ENCODE measurements around the gene PIGL. TPM values are rescaled to one million over a fixed set of nuclear protein-coding genes. Genes with fewer than 3 reads are reported as not detected.
"Not testable (repeated sequence)": the region's sequence is repeated elsewhere in the genome, so short reads cannot be mapped to it uniquely, and the experiment has no call there.

Gene PIGL
- total and polyA plus RNA-seq, 2 donors (not counting 1 experiment from before 2014, with no cell fraction given), result 16.4 to 19.3 TPM

DNA sequence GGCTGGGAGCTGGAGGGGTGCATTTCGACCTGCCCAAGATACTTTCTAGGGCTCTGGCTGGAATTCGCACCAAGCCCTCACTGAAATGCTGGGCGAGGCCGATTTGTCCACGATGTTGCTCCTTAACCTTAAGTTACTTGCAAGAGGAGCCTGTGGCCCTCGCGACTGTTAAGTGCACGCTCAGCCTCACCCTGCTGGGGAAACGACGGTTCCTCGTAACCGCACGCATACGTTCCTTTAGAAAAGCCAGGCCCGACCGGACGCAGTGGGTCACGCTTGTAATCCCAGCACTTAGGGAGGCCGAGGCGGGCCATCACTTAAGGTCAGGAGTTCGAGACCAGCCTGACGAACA is 1.1 kb upstream of the PIGL start:
- Histone ChIP-seq H4K20me1 (ENCODE audit: control insufficient read depth, extremely low read depth, insufficient read depth, low read length) (no peaks in the 10 kb centered on the region), H3K27me3 (ENCODE audit: control insufficient read depth, insufficient read depth, low read length) (no peaks in the 10 kb centered on the region), H3K9ac (ENCODE audit: insufficient read depth, low read length) (peak overlapping the region; percentile 87), H3K9me3 (ENCODE audit: control insufficient read depth, insufficient read depth, low read depth, low read length) (no peaks in the 10 kb centered on the region), H3K36me3 (ENCODE audit: control insufficient read depth, insufficient read depth, low read length) (peaks cover 2% of the 10 kb centered on the region), H3K4me2 (ENCODE audit: extremely low read depth, insufficient read depth, low read length) (peak overlapping the region; percentile 97), H2AFZ (ENCODE audit: low read length) (peak overlapping the region; percentile 43), H3K27ac (ENCODE audit: insufficient read depth, low read length) (peak overlapping the region; percentile 74), H3K79me2 (ENCODE audit: control insufficient read depth, insufficient read depth, low read length) (peaks cover 62% of the 10 kb centered on the region), H3K4me1 (ENCODE audit: control insufficient read depth, extremely low read depth, insufficient read depth, low read length) (peaks cover 3% of the 10 kb centered on the region), H3K4me3 (replicated peaks in 1 of 4; ENCODE audit: control extremely low read depth in 1 of 4, insufficient read depth in 1 of 4, low read depth in 3 of 4, low read length in 4 of 4) (peak overlapping the region; percentile 50 to 96 (median 60))
- no peak for DNase-seq (ENCODE audit: low read depth in 2 of 2)
- TF ChIP-seq EZH2 (IDR thresholded peaks at IDR 0.05; ENCODE audit: low read length, missing control alignments), result no peak
- TF ChIP-seq, protein P1, sequence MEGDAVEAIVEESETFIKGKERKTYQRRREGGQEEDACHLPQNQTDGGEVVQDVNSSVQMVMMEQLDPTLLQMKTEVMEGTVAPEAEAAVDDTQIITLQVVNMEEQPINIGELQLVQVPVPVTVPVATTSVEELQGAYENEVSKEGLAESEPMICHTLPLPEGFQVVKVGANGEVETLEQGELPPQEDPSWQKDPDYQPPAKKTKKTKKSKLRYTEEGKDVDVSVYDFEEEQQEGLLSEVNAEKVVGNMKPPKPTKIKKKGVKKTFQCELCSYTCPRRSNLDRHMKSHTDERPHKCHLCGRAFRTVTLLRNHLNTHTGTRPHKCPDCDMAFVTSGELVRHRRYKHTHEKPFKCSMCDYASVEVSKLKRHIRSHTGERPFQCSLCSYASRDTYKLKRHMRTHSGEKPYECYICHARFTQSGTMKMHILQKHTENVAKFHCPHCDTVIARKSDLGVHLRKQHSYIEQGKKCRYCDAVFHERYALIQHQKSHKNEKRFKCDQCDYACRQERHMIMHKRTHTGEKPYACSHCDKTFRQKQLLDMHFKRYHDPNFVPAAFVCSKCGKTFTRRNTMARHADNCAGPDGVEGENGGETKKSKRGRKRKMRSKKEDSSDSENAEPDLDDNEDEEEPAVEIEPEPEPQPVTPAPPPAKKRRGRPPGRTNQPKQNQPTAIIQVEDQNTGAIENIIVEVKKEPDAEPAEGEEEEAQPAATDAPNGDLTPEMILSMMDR (conservative IDR thresholded peaks at IDR 0.05 in 1 of 2, IDR thresholded peaks at IDR 0.05 in 1 of 2; ENCODE audit: low read depth in 1 of 2, low read length in 2 of 2), result no peak

GRCh38 chr17:16216341-16217001 is 539 bp upstream of the PIGL start:
- not testable (repeated sequence) for H3K9me3 ChIP-seq (ENCODE audit: control insufficient read depth, insufficient read depth, low read depth, low read length); H3K27me3 ChIP-seq (ENCODE audit: control insufficient read depth, insufficient read depth, low read length); H3K36me3 ChIP-seq (ENCODE audit: control insufficient read depth, insufficient read depth, low read length); H3K4me1 ChIP-seq (ENCODE audit: control insufficient read depth, extremely low read depth, insufficient read depth, low read length); H4K20me1 ChIP-seq (ENCODE audit: control insufficient read depth, extremely low read depth, insufficient read depth, low read length); DNase-seq (ENCODE audit: low read depth in 2 of 2)
- peak overlapping the region; percentile 80 to 98 (median 96) for H3K4me3 ChIP-seq (replicated peaks in 1 of 4; ENCODE audit: control extremely low read depth in 1 of 4, insufficient read depth in 1 of 4, low read depth in 3 of 4, low read length in 4 of 4)
- peak overlapping the region; percentile 80 for H3K9ac ChIP-seq (ENCODE audit: insufficient read depth, low read length)
- peak overlapping the region; percentile 94 for H2AFZ ChIP-seq (ENCODE audit: low read length)
- H3K4me2 ChIP-seq (ENCODE audit: extremely low read depth, insufficient read depth, low read length), result peak overlapping the region; percentile 49
- H3K79me2 ChIP-seq (ENCODE audit: control insufficient read depth, insufficient read depth, low read length), result peaks cover 57% of the 10 kb centered on the region
- H3K27ac ChIP-seq (ENCODE audit: insufficient read depth, low read length), result peak overlapping the region; percentile 84

DNA sequence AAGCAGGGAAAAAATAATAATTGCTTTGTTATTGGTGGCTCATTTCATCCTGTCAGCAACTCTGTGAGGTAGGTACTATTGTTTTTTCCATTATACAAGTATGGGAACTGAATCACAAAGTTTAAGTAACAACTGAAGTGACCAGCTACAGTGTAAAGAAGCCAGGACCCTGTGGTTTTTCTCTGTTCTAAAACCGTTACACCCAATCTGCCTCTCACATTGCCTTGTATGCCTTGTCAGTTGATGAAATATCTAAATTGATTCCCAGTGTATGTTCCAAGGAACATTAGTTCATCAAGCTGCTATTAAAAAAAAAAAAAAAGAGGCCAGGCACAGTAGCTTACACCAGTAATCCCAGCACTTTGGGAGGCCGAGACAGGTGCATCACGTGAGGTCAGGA is 5.4 kb downstream of the PIGL start:
- Histone ChIP-seq H4K20me1 (ENCODE audit: control insufficient read depth, extremely low read depth, insufficient read depth, low read length) (no peaks in the 10 kb centered on the region), H3K9me3 (ENCODE audit: control insufficient read depth, insufficient read depth, low read depth, low read length) (no peaks in the 10 kb centered on the region), H3K36me3 (ENCODE audit: control insufficient read depth, insufficient read depth, low read length) (peaks cover 2% of the 10 kb centered on the region), H3K4me2 (ENCODE audit: extremely low read depth, insufficient read depth, low read length) (no peak overlapping the region), H3K4me3 (replicated peaks in 1 of 4; ENCODE audit: control extremely low read depth in 1 of 4, insufficient read depth in 1 of 4, low read depth in 3 of 4, low read length in 4 of 4) (no peak overlapping the region), H3K79me2 (ENCODE audit: control insufficient read depth, insufficient read depth, low read length) (peaks cover 12% of the 10 kb centered on the region), H3K27me3 (ENCODE audit: control insufficient read depth, insufficient read depth, low read length) (no peaks in the 10 kb centered on the region), H2AFZ (ENCODE audit: low read length) (no peak overlapping the region), H3K9ac (ENCODE audit: insufficient read depth, low read length) (no peak overlapping the region), H3K27ac (ENCODE audit: insufficient read depth, low read length) (no peak overlapping the region), H3K4me1 (ENCODE audit: control insufficient read depth, extremely low read depth, insufficient read depth, low read length) (no peaks in the 10 kb centered on the region)
- DNase-seq (ENCODE audit: low read depth in 2 of 2), result peak in 1 of 2 donors; percentile 53
- TF ChIP-seq EZH2 (IDR thresholded peaks at IDR 0.05; ENCODE audit: low read length, missing control alignments), result no peak
- TF ChIP-seq, protein P1 (conservative IDR thresholded peaks at IDR 0.05 in 1 of 2, IDR thresholded peaks at IDR 0.05 in 1 of 2; ENCODE audit: low read depth in 1 of 2, low read length in 2 of 2), result no peak

DNA sequence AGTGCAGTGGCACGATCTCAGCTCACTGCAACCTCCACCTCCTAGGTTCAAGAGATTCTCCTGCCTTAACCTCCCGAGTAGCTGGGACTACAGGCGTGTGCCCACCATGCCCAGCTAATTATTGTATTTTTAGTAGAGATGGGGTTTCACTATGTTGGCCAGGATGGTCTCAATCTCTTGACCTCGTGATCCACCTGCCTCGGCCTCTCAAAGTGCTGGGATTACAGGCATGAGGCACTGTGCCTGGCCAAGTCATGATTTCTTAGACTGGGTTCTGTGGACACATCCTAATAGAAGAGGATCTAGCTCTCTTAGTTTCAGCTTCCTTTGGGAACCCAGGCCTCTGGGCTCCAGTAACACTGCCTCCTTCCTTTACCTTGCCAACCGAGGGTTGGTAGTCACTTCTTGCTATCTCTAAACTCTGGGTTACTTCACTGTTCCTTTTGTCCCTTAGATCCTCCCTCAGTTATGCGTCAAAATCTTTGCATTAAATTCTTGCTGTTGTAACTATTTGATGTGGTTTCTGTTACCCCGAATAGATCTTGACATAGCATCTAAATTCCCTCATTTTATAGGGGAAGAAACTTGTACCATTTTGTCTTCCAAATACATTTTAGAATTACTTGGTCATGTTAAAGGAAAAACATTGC is 13.0 kb downstream of the PIGL start:
- not testable (repeated sequence) for H3K9ac ChIP-seq (ENCODE audit: insufficient read depth, low read length); H3K4me1 ChIP-seq (ENCODE audit: control insufficient read depth, extremely low read depth, insufficient read depth, low read length); H2AFZ ChIP-seq (ENCODE audit: low read length); H3K9me3 ChIP-seq (ENCODE audit: control insufficient read depth, insufficient read depth, low read depth, low read length); H3K4me2 ChIP-seq (ENCODE audit: extremely low read depth, insufficient read depth, low read length); H3K36me3 ChIP-seq (ENCODE audit: control insufficient read depth, insufficient read depth, low read length); H3K27ac ChIP-seq (ENCODE audit: insufficient read depth, low read length); H4K20me1 ChIP-seq (ENCODE audit: control insufficient read depth, extremely low read depth, insufficient read depth, low read length); H3K79me2 ChIP-seq (ENCODE audit: control insufficient read depth, insufficient read depth, low read length); H3K27me3 ChIP-seq (ENCODE audit: control insufficient read depth, insufficient read depth, low read length); H3K4me3 ChIP-seq (replicated peaks in 1 of 4; ENCODE audit: control extremely low read depth in 1 of 4, insufficient read depth in 1 of 4, low read depth in 3 of 4, low read length in 4 of 4); DNase-seq (ENCODE audit: low read depth in 2 of 2)
